BLaER1 treated with 17β-estradiol and CSF1 and Interleukin-3, amounts not matched to agents 10 nM and 100 nM (cell line): ENCODE data around the gene MAP3K15.
A peak's percentile ranks its signal among the peaks of the same experiment; 100 is the strongest.
"Not testable (repeated sequence)": the region's sequence is repeated elsewhere in the genome, so short reads cannot be mapped to it uniquely, and the experiment has no call there.

Experiments used
- H3K27ac ChIP-seq, 11 experiments: shearing (Covaris generic); formaldehyde crosslinking; 2 replicates each; pipeline ENCODE4 v1.8.1; 2022
- H3K27me3 ChIP-seq, 11 experiments: shearing (Covaris generic); formaldehyde crosslinking; 2 replicates each; pipeline ENCODE4 v1.8.1; 2022
- H3K36me3 ChIP-seq, 11 experiments: shearing (Covaris generic); formaldehyde crosslinking; 2 replicates each; pipeline ENCODE4 v1.8.1; 2022
- H3K4me1 ChIP-seq, 10 experiments: shearing (Covaris generic); formaldehyde crosslinking; 2 replicates each; pipeline ENCODE4 v1.8.1; 2022
- H3K4me2 ChIP-seq, 11 experiments: shearing (Covaris generic); formaldehyde crosslinking; 2 replicates each; pipeline ENCODE4 v1.8.1; 2022
- H3K4me3 ChIP-seq, 10 experiments: shearing (Covaris generic); formaldehyde crosslinking; 2 replicates each; pipeline ENCODE4 v1.8.1; 2022
- H3K9ac ChIP-seq, 11 experiments: shearing (Covaris generic); formaldehyde crosslinking; 2 replicates each; pipeline ENCODE4 v1.8.1; 2022
- H3K9me3 ChIP-seq, 11 experiments: shearing (Covaris generic); formaldehyde crosslinking; replicated peaks in 1 of 11; 2 replicates each; pipeline ENCODE4 v1.8.1; 2022
- H4K20me1 ChIP-seq, 11 experiments: shearing (Covaris generic); formaldehyde crosslinking; 2 replicates each; pipeline ENCODE4 v1.8.1; 2022
- Cebpa-rat ChIP-seq, 11 experiments: shearing (Covaris generic); IDR thresholded peaks; 2 replicates each; pipeline ENCODE4 v1.8.1; 2022

MAP3K15 gene

DNA sequence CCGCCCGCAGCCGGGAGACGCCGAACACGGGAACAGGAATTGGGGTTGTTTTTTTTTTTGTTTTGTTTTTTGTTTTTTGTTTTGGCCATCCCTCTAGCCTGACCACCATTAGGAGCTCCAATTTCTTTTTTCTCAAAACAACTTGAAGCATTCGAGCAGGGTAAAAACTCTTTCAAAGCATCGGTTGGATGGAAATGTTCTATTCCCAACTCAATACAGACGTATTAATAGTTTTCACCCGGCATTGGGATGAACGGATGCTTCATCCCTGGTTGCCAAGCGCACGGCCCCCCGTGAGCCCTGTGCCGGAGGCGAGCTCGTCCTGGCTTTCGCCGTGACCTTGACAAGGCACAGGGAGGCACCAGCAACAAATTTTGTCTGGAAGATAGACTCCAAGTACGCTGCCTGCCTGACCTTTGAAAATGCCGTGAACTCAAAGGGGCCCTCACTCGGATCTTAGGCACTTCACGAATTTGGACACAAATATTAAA, 352 bp upstream of the MAP3K15 start:
- H3K36me3 ChIP-seq = no peaks in the 10 kb centered on the region
- no peaks in the 10 kb centered on the region for H4K20me1 ChIP-seq
- TF ChIP-seq Cebpa-rat (IDR thresholded peaks at IDR 0.05) = no peak
- H3K4me3 ChIP-seq = peak overlapping the region; percentile 26 to 69 (median 57); a peak in 15 of 20 replicates
- H3K4me1 ChIP-seq = peaks cover 0 to 3% (median 0%) of the 10 kb centered on the region in 10 experiments; a peak in 1 of 20 replicates
- peaks cover 0 to 11% (median 0%) of the 10 kb centered on the region in 11 experiments; a peak in 2 of 22 replicates for H3K27me3 ChIP-seq
- H3K27ac ChIP-seq = no peak overlapping the region
- H3K9ac ChIP-seq = peak overlapping the region in 6 of 11 experiments; percentile 8 to 62 (median 47); a peak in 9 of 22 replicates
- peaks cover 0 to 11% (median 6%) of the 10 kb centered on the region in 11 experiments; a peak in 10 of 22 replicates for H3K9me3 ChIP-seq
- H3K4me2 ChIP-seq = peak overlapping the region; percentile 64 to 79 (median 67)

- no peak overlapping the region for H3K4me3 ChIP-seq
- H3K9ac ChIP-seq = no peak overlapping the region
- no peaks in the 10 kb centered on the region for H4K20me1 ChIP-seq
- no peak overlapping the region for H3K4me2 ChIP-seq
- peaks cover 0 to 11% (median 6%) of the 10 kb centered on the region in 11 experiments; a peak in 12 of 22 replicates for H3K9me3 ChIP-seq
- H3K4me1 ChIP-seq = peaks cover 0 to 3% (median 0%) of the 10 kb centered on the region in 10 experiments; a peak in 1 of 20 replicates
- H3K27me3 ChIP-seq = peaks cover 0 to 11% (median 0%) of the 10 kb centered on the region in 11 experiments; a peak in 2 of 22 replicates
- TF ChIP-seq Cebpa-rat (IDR thresholded peaks at IDR 0.05) = no peak
- H3K27ac ChIP-seq = no peak overlapping the region
- no peaks in the 10 kb centered on the region for H3K36me3 ChIP-seq
Measured at GRCh38 chrX:19513383-19513782, 1.9 kb downstream of the MAP3K15 start.

DNA sequence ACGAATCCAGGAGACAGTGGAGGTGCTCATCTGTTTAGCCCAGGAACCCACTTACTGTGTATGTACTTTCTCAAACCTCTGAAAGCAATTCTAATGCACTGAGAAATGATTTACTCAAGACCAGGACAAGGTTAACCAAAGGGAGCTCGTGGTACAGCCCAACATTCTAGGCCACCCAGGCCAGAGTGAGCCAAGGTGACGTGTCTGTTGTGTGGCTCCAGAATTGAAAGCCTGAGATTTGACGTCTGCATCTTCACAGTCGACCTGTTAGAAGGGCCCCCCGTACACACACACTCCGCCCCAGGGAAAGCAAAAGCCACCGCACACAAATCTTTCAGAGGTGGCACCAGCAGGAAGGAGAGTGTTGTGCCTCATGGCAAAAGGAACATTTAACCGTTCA, 2.3 kb downstream of the MAP3K15 start:
- H3K27ac ChIP-seq = no peak overlapping the region
- no peak overlapping the region for H3K4me3 ChIP-seq
- no peak overlapping the region for H3K4me2 ChIP-seq
- no peak for TF ChIP-seq Cebpa-rat (IDR thresholded peaks at IDR 0.05)
- H3K4me1 ChIP-seq = peaks cover 0 to 3% (median 0%) of the 10 kb centered on the region in 10 experiments; a peak in 1 of 20 replicates
- H3K9me3 ChIP-seq = peaks cover 0 to 9% (median 5%) of the 10 kb centered on the region in 11 experiments; a peak in 12 of 22 replicates
- H3K36me3 ChIP-seq = no peaks in the 10 kb centered on the region
- H4K20me1 ChIP-seq = no peaks in the 10 kb centered on the region
- no peak overlapping the region for H3K9ac ChIP-seq
- peaks cover 0 to 11% (median 0%) of the 10 kb centered on the region in 11 experiments; a peak in 2 of 22 replicates for H3K27me3 ChIP-seq

DNA sequence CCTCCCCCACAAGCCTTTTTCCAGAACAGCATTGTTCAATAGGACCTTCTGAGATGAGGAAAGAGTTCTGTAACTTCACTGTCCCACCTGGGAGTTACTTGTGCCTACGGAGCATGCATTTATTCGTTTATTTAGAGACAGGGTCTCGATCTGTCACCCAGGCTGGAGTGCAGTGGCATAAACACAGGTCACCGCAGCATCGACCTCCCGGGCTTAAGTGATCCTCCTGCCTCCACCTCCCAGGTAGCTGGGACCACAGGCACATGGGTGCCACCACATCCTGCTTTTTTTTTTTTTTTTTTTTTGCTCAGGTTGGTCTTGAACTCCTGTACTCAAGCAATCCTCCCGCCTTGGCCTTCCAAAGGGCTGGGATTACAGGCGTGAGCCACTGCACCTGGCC, 2.9 kb downstream of the MAP3K15 start:
- Histone ChIP-seq H3K27ac (no peak overlapping the region), H4K20me1 (no peaks in the 10 kb centered on the region), H3K4me1 (peaks cover 0 to 3% (median 0%) of the 10 kb centered on the region in 10 experiments; a peak in 1 of 20 replicates), H3K36me3 (no peaks in the 10 kb centered on the region), H3K27me3 (peaks cover 0 to 11% (median 0%) of the 10 kb centered on the region in 11 experiments; a peak in 2 of 22 replicates), H3K4me3 (no peak overlapping the region), H3K9ac (no peak overlapping the region), H3K9me3 (peaks cover 0 to 7% (median 0%) of the 10 kb centered on the region in 11 experiments; a peak in 5 of 22 replicates), H3K4me2 (no peak overlapping the region)
- TF ChIP-seq Cebpa-rat (IDR thresholded peaks at IDR 0.05) = no peak

DNA sequence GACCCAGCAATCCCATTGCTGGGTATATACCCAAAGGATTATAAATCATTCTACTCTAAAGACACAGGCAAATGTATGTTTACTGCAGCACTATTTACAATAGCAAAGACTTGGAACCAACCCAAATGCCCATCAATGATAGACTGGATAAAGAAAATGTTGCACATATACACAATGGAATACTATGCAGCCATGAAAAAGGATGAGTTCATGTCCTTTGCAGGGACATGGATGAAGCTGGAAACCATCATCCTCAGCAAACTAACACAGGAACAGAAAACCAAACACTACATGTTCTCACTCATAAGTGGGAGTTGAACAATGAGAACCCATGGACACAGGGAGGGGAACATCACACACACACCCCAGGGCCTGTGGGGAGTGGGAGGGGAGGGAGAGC, 3.5 kb downstream of the MAP3K15 start:
- H3K4me2 ChIP-seq, H3K36me3 ChIP-seq, H3K4me1 ChIP-seq, H3K9me3 ChIP-seq, H3K4me3 ChIP-seq, H3K9ac ChIP-seq, H3K27ac ChIP-seq, H4K20me1 ChIP-seq: not testable (repeated sequence)
- H3K27me3 ChIP-seq = peaks cover 0 to 11% (median 0%) of the 10 kb centered on the region in 11 experiments; a peak in 2 of 22 replicates

DNA sequence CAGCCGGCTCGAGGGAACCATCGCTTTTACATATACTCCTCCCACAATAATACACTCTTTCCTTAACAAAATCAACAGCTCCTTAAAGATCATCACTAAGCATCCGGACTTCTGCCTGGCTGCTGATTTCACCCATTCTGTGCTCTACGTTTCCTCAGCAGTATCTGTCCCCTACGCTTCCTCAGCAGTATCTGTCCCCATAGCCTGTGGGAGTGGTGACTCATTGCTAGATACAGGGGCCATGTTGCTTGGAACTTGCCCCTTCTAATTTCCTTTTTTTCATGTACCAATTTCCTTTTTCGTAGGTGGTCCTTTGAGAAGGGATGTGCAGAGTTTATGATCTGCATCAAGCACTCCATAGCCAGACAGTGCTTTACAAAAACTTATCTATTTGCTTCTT, 18.6 kb downstream of the MAP3K15 start:
- no peaks in the 10 kb centered on the region for H3K36me3 ChIP-seq
- H3K27ac ChIP-seq = no peak overlapping the region
- TF ChIP-seq Cebpa-rat (IDR thresholded peaks at IDR 0.05) = no peak

GRCh38 chrX:19487520-19488200, 27.6 kb downstream of the MAP3K15 start:
- Histone ChIP-seq H3K36me3 (no peaks in the 10 kb centered on the region), H3K4me2 (peak overlapping the region in 1 of 11 experiments; percentile 62; a peak in 4 of 22 replicates), H4K20me1 (no peaks in the 10 kb centered on the region), H3K9me3 (no peaks in the 10 kb centered on the region), H3K27me3 (no peaks in the 10 kb centered on the region), H3K27ac (no peak overlapping the region), H3K4me3 (no peak overlapping the region), H3K4me1 (peaks cover 0 to 17% (median 9%) of the 10 kb centered on the region in 10 experiments; a peak in 14 of 20 replicates), H3K9ac (no peak overlapping the region)
- no peak for TF ChIP-seq Cebpa-rat (IDR thresholded peaks at IDR 0.05)

More for the DNA sequence above, 18.6 kb downstream of the MAP3K15 start:
- H4K20me1 ChIP-seq = no peaks in the 10 kb centered on the region
- no peak overlapping the region for H3K9ac ChIP-seq
- peaks cover 0 to 1% (median 0%) of the 10 kb centered on the region in 11 experiments; a peak in 3 of 22 replicates for H3K9me3 ChIP-seq
- peaks cover 0 to 8% (median 0%) of the 10 kb centered on the region in 10 experiments; a peak in 5 of 20 replicates for H3K4me1 ChIP-seq
- H3K27me3 ChIP-seq = no peaks in the 10 kb centered on the region
- H3K4me3 ChIP-seq = no peak overlapping the region
- H3K4me2 ChIP-seq = peak overlapping the region in 3 of 11 experiments; percentile 10 to 40 (median 34); a peak in 4 of 22 replicates

- TF ChIP-seq Cebpa-rat (IDR thresholded peaks at IDR 0.05) = no peak
- Histone ChIP-seq H3K4me2 (no peak overlapping the region), H3K27me3 (no peaks in the 10 kb centered on the region), H3K9me3 (peaks cover 0 to 3% (median 0%) of the 10 kb centered on the region in 11 experiments; a peak in 1 of 22 replicates), H3K36me3 (no peaks in the 10 kb centered on the region), H3K9ac (no peak overlapping the region), H3K4me1 (no peaks in the 10 kb centered on the region), H4K20me1 (no peaks in the 10 kb centered on the region), H3K4me3 (no peak overlapping the region), H3K27ac (no peak overlapping the region)
Measured at GRCh38 chrX:19479458-19479857, 35.9 kb downstream of the MAP3K15 start.

DNA sequence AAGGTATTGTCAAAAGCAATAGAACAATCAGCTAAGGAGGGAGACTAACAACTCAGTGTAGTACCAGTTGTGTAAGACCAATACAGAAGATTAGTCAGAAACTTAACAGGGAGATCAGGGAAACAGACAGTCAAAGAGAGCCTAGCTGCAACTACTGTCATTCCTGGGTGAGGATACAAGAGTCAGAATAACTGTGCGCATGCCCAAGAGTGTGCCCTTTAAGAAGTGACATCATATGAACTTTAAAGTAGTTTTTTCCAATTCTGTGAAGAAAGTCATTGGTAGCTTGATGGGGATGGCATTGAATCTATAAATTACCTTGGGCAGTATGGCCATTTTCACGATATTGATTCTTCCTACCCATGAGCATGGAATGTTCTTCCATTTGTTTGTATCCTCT, 46.9 kb downstream of the MAP3K15 start:
- H4K20me1 ChIP-seq, H3K4me2 ChIP-seq, H3K27ac ChIP-seq, H3K4me3 ChIP-seq, H3K27me3 ChIP-seq, H3K4me1 ChIP-seq, H3K9me3 ChIP-seq, H3K9ac ChIP-seq, H3K36me3 ChIP-seq: not testable (repeated sequence)
